B cell (primary cell): ENCODE data around the gene HMGCS1. TPM values are rescaled to one million over a fixed set of nuclear protein-coding genes. Genes with fewer than 3 reads are reported as not detected.

Experiments
- ATAC-seq: fragments of 200-7000 bp; cut with Tn5 transposase; one replicate; pipeline ENCODE4 v1.10.0; 2021; ENCODE audit warnings: low read depth, mild to moderate bottlenecking, moderate number of reproducible peaks, moderate library complexity
- CTCF ChIA-PET: fragments of 350-600 bp; sonication (Branson Sonifier 250); formaldehyde crosslinking; loops from one replicate; lab custom pipeline; 2021; ENCODE audit warnings: antibody characterized with exemption, inconsistent platforms; lab: Charles Lee
- POLR2A ChIA-PET: fragments of 350-600 bp; sonication (Branson Sonifier 250); formaldehyde crosslinking; loops from one replicate; lab custom pipeline; 2021; ENCODE audit warnings: antibody characterized with exemption; lab: Charles Lee
- DNase-seq: peaks from one replicate; pipeline ENCODE4 v3.0.0; 2013
- H2AFZ ChIP-seq: 2 replicates; pipeline ENCODE4 v1.6.1; 2012; ENCODE audit warnings: mild to moderate bottlenecking, low read depth, low read length; ENCODE audit not compliant: insufficient read depth, poor library complexity, severe bottlenecking
- H3K27ac ChIP-seq, 2 donors: 1 replicate in 1 of 2; 2 replicates in 1 of 2; pipeline ENCODE4 v1.5.1; 2012 to 2013; ENCODE audit warnings: low read length in 2 of 2, mild to moderate bottlenecking in 2 of 2, moderate library complexity in 1 of 2
- H3K27me3 ChIP-seq, 4 experiments: fragments of 200-600 bp in 1 of 4; sonication (generic) in 1 of 4; replicated peaks in 1 of 4; 1 replicate in 2 of 4; 2 replicates in 2 of 4; pipeline versions ENCODE4 v1.6.1 to v1.7.0; 2013 to 2016; ENCODE audit warnings: low read length in 3 of 4, mild to moderate bottlenecking in 2 of 4, mixed read lengths in 1 of 4, moderate library complexity in 1 of 4; ENCODE audit not compliant: insufficient read depth in 4 of 4, control insufficient read depth in 3 of 4; ENCODE audit errors: control extremely low read depth in 1 of 4
- H3K36me3 ChIP-seq, 2 experiments: replicated peaks in 1 of 2; 1 replicate in 1 of 2; 2 replicates in 1 of 2; pipeline versions ENCODE4 v1.6.1 to v1.7.1; 2013; ENCODE audit warnings: low read length in 1 of 2; ENCODE audit not compliant: insufficient read depth in 2 of 2, control insufficient read depth in 1 of 2; ENCODE audit errors: control extremely low read depth in 1 of 2, extremely low read depth in 1 of 2
- H3K4me1 ChIP-seq, 2 donors: fragments of 200-600 bp in 1 of 2; sonication (generic) in 1 of 2; 1 replicate in 1 of 2; 2 replicates in 1 of 2; pipeline versions ENCODE4 v1.5.1 to v1.6.1; 2013 to 2017; ENCODE audit warnings: low read length in 2 of 2; ENCODE audit not compliant: control insufficient read depth in 2 of 2, insufficient read depth in 2 of 2
- H3K4me2 ChIP-seq: replicated peaks from 2 replicates; pipeline ENCODE3; 2012; ENCODE audit warnings: mild to moderate bottlenecking, low read depth, low read length; ENCODE audit not compliant: poor library complexity, severe bottlenecking
- H3K4me3 ChIP-seq, 5 experiments: fragments of 200-600 bp in 1 of 5; sonication (generic) in 1 of 5; 1 replicate in 3 of 5; 2 replicates in 2 of 5; pipeline versions ENCODE4 v1.5.1 to v1.7.0; 2011 to 2016; ENCODE audit warnings: low read length in 4 of 5, mild to moderate bottlenecking in 4 of 5, low read depth in 2 of 5, control low read depth in 1 of 5, moderate library complexity in 1 of 5; ENCODE audit not compliant: insufficient read depth in 1 of 5; ENCODE audit errors: control extremely low read depth in 1 of 5, extremely low read depth in 1 of 5
- H3K79me2 ChIP-seq: fragments of 200-600 bp; sonication (generic); one replicate; pipeline ENCODE4 v1.6.0; 2016; ENCODE audit warnings: low read length; ENCODE audit not compliant: control insufficient read depth, insufficient read depth
- H3K9ac ChIP-seq: fragments of 200-600 bp; sonication (generic); 2 replicates; pipeline ENCODE4 v1.6.1; 2017; ENCODE audit warnings: mild to moderate bottlenecking, low read length, moderate library complexity
- H3K9me3 ChIP-seq, 3 donors: one replicate each; pipeline versions ENCODE4 v1.6.1 to v1.7.1; 2013; ENCODE audit warnings: low read length in 2 of 3; ENCODE audit not compliant: control insufficient read depth in 2 of 3, insufficient read depth in 1 of 3; ENCODE audit errors: control extremely low read depth in 1 of 3
- H4K20me1 ChIP-seq: 2 replicates; pipeline ENCODE4 v1.6.0; 2012; ENCODE audit warnings: mild to moderate bottlenecking, low read length; ENCODE audit not compliant: insufficient read depth, control insufficient read depth, poor library complexity, severe bottlenecking
- H3K27ac Mint-ChIP-seq: one replicate; pipeline ENCODE4 v1.8.0; 2021; ENCODE audit warnings: mixed read lengths
- H3K27me3 Mint-ChIP-seq: one replicate; pipeline ENCODE4 v1.8.0; 2021; ENCODE audit warnings: mixed read lengths
- H3K4me1 Mint-ChIP-seq: one replicate; pipeline ENCODE4 v1.8.0; 2021; ENCODE audit warnings: mixed read lengths
- H3K4me3 Mint-ChIP-seq: one replicate; pipeline ENCODE4 v1.8.0; 2021; ENCODE audit warnings: mixed read lengths
- H3K9me3 Mint-ChIP-seq: one replicate; pipeline ENCODE4 v1.8.0; 2022; ENCODE audit warnings: mixed read lengths; ENCODE audit not compliant: insufficient read depth
- EZH2 ChIP-seq: IDR thresholded peaks from 2 replicates; pipeline ENCODE4 v1.6.1; 2012; ENCODE audit warnings: borderline replicate concordance, low read depth, mild to moderate bottlenecking, moderate library complexity, low read length; ENCODE audit not compliant: insufficient read depth, poor library complexity, severe bottlenecking
- WGBS: methylation state at CpG from one replicate; pipeline ENCODE4 v1.1.5; 2013; ENCODE audit warnings: missing lambda C conversion rate; ENCODE audit not compliant: insufficient coverage; 5-methylcytosine and 5-hydroxymethylcytosine counted together
- intact Hi-C: fragments of 100-400 bp; cut with micrococcal nuclease; formaldehyde crosslinking; loops from one replicate; pipeline ENCODE4 v1.10.0; 2022
- polyA plus RNA-seq: library from polyadenylated mRNA; depleted of rRNA; stranded (reverse); fragments of >200 nt; gene quantifications from 2 replicates; pipeline ENCODE4 v1.2.3, GENCODE V29; 2012
- total RNA-seq, 2 donors: library from RNA; stranded (reverse); fragments of 120-200 nt in 1 of 2; gene quantifications; 1 replicate in 1 of 2; 2 replicates in 1 of 2; pipeline versions ENCODE4 v1.2.3 to v1.2.4, GENCODE V29; 2013 to 2022
- TF ChIP-seq, protein P1 (sequence below): fragments of 200-600 bp; IDR thresholded peaks from one replicate; pipeline ENCODE4 v1.8.0; 2022; ENCODE audit warnings: antibody characterized with exemption, mild to moderate bottlenecking

HMGCS1 gene
- total and polyA plus RNA-seq, 2 donors (not counting 1 experiment from before 2014, with no cell fraction given) = 16.3 to 68.7 TPM

DNA sequence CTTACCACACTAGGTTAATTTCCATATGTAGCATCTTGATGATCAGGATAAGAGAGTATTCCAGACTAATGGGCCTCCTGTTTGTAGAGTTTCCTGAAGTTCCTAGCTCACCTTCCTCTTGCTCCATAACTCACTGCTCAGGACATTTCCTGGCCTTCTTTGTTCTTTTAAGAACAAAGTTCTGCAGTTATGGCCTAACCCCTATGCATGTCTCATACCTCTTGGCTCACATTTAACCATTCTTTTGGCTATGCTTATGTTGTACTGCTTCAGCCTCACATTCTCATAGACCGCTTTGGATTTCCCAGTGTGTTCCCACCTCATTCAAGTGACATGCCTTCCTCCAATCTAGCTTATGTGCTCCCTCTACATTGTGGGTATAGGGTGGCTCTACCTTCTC lies 40.5 kb upstream of the HMGCS1 start:
- Histone ChIP-seq H3K9me3 (no peaks in the 10 kb centered on the region), H3K27ac (no peak overlapping the region)
- intact Hi-C loops = no loop called here

DNA sequence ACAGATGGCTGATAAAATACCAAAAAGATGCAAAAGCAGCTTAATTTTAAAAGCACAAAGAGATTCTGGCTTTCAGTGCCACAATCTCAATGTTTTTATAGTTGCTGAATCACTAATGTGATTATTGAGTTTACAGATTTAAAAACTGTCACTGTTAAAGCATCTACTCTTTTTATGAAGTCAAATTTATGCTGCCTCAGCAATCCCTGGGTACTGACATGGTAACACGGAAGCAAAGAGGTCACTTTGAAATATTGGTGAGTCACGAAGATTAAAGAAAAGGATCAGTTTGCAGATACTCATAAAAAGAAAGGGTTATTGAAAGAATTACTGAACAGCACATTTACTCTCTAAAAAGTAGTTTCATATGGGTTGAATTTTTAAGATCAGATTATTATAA lies 39.7 kb upstream of the HMGCS1 start:
- Histone ChIP-seq H2AFZ (no peak overlapping the region), H3K79me2 (no peaks in the 10 kb centered on the region), H3K36me3 (no peaks in the 10 kb centered on the region), H3K27me3 (no peaks in the 10 kb centered on the region), H3K4me2 (no peak overlapping the region), H3K27ac (no peak overlapping the region), H3K4me3 (no peak overlapping the region), H3K9ac (no peak overlapping the region), H4K20me1 (no peaks in the 10 kb centered on the region), H3K9me3 (no peaks in the 10 kb centered on the region), H3K4me1 (no peaks in the 10 kb centered on the region)
- H3K4me1 Mint-ChIP-seq = no peaks in the 10 kb centered on the region
- no peak overlapping the region for H3K27ac Mint-ChIP-seq
- H3K27me3 Mint-ChIP-seq = no peaks in the 10 kb centered on the region
- intact Hi-C loops = no loop called here
- DNase-seq (no peak), ATAC-seq (no peak)
- POLR2A ChIA-PET = no interaction called here
- no CpG with 5 or more reads among the region's 2 CpGs for WGBS
- no peaks in the 10 kb centered on the region for H3K9me3 Mint-ChIP-seq
- TF ChIP-seq, protein P1, sequence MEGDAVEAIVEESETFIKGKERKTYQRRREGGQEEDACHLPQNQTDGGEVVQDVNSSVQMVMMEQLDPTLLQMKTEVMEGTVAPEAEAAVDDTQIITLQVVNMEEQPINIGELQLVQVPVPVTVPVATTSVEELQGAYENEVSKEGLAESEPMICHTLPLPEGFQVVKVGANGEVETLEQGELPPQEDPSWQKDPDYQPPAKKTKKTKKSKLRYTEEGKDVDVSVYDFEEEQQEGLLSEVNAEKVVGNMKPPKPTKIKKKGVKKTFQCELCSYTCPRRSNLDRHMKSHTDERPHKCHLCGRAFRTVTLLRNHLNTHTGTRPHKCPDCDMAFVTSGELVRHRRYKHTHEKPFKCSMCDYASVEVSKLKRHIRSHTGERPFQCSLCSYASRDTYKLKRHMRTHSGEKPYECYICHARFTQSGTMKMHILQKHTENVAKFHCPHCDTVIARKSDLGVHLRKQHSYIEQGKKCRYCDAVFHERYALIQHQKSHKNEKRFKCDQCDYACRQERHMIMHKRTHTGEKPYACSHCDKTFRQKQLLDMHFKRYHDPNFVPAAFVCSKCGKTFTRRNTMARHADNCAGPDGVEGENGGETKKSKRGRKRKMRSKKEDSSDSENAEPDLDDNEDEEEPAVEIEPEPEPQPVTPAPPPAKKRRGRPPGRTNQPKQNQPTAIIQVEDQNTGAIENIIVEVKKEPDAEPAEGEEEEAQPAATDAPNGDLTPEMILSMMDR = no peak
- TF ChIP-seq EZH2 = no peak
- H3K4me3 Mint-ChIP-seq = no peak overlapping the region
- CTCF ChIA-PET = no interaction called here

More for the DNA sequence above, 40.5 kb upstream of the HMGCS1 start:
- Mint-ChIP-seq H3K9me3 (no peaks in the 10 kb centered on the region), H3K4me1 (no peaks in the 10 kb centered on the region), H3K4me3 (no peak overlapping the region), H3K27ac (no peak overlapping the region), H3K27me3 (no peaks in the 10 kb centered on the region)
- no peak overlapping the region for H3K9ac ChIP-seq
- H3K4me3 ChIP-seq = no peak overlapping the region
- ChIA-PET POLR2A (no interaction called here), CTCF (no interaction called here)
- TF ChIP-seq, protein P1 = no peak
- no peak for TF ChIP-seq EZH2
- no peaks in the 10 kb centered on the region for H3K79me2 ChIP-seq
- no peaks in the 10 kb centered on the region for H3K36me3 ChIP-seq
- H3K4me2 ChIP-seq = no peak overlapping the region
- ATAC-seq (no peak), DNase-seq (no peak)
- H2AFZ ChIP-seq = no peak overlapping the region
- no CpG with 5 or more reads among the region's 1 CpG for WGBS
- H4K20me1 ChIP-seq = no peaks in the 10 kb centered on the region
- no peaks in the 10 kb centered on the region for H3K4me1 ChIP-seq
- no peaks in the 10 kb centered on the region for H3K27me3 ChIP-seq
